Left cardiac atrium (tissue), 4 donors: ENCODE data around the gene BMAL1. TPM values are rescaled to one million over a fixed set of nuclear protein-coding genes. Genes with fewer than 3 reads are reported as not detected.

ENCODE experiments used
- ATAC-seq, 2 donors: fragments of 200-7000 bp; cut with Tn5 transposase; one replicate each; pipeline ENCODE4 v1.9.1; 2020; ENCODE audit warnings: mild to moderate bottlenecking in 2 of 2, moderate library complexity in 2 of 2
- DNase-seq: peaks from one replicate; pipeline ENCODE4 v3.0.0-alpha.2; 2020
- intact Hi-C, 2 donors: fragments of 100-400 bp; cut with DNase I; formaldehyde crosslinking; loops; one replicate each; pipeline versions ENCODE4 v1.14.1 to v1.15.1; 2022 to 2023
- total RNA-seq, 2 donors: library from RNA; stranded (reverse); fragmentation: NEBNext Ultra II Directional; extraction: Animal tissue kit (Norgen Biotek cat#: 25700); gene quantifications; one replicate each; pipeline ENCODE4 v1.2.1, GENCODE V29; 2021
- donor health status: DM: no; HTN: yes; CAD: no.
- donor health status: DM: no; HTN: yes; CAD: no; lungs with severe emphysema.
- donor health status: DM: yes; HTN: yes; CAD: no.
- donor health status: Dilated cardiomyopathy.

Gene BMAL1
- total RNA-seq, 2 donors from 2014 or later = 7.8 to 17.0 TPM

DNA sequence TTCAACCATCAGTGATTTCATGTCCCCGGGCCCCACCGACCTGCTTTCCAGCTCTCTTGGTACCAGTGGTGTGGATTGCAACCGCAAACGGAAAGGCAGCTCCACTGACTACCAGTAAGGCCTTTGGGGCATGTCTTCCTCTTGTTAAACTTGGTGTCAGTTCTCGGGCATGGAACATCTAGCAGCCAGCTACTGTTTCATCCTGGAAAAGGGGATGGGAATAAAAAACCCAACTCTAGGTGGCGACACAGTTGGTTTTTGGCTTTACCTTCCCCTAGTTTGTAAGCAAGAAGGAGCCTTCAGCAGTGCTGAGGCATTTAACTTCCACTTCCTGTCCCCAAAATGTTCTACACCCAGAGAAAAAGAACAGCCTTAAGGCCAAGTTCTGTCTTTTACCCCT, 76.7 kb downstream of the BMAL1 start:
- DNase-seq (no peak), ATAC-seq (no peak)
- intact Hi-C loops = no loop called here

DNA sequence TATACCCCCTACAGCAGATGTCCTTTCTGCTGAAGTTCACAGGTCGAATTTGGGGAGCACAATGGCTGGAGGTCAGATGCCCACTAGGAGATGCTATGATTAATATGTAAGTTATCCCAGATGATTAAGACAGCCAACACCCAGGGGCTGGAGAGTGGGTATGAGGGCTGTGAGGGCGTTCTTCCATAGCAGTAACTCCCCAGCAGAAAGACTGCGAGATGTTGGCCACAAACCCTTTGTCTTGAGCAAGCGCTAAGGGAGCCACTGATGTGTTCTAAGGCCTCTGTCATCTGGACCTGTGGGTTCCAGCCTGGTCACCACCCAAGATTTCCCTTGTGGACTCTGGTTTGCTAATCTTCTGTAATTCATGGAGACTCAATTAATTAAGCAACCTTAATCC, 77.6 kb downstream of the BMAL1 start:
- ATAC-seq (no peak), DNase-seq (no peak)
- intact Hi-C loops = no loop called here

DNA sequence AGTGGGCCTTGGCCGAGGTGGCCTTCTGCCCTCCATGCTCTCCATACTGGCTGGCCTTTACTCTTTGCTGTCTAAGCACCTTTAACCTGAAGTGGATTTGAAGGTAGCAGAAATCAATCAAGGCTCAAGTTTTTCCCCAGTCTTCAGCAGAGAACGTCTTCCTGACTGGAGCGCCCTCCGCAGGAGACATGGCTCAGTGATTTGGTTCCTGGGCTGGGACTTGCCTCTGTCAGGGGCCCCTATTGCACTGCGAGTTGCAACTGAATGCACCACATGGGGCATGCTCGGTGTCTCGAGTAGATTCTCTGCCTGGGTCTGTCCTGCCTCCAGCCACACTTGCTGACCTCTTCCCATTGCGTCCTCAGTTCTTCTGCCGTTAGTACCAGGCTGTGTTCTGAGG, 79.6 kb downstream of the BMAL1 start:
- intact Hi-C loops = no loop called here
- ATAC-seq (no peak), DNase-seq (no peak)

DNA sequence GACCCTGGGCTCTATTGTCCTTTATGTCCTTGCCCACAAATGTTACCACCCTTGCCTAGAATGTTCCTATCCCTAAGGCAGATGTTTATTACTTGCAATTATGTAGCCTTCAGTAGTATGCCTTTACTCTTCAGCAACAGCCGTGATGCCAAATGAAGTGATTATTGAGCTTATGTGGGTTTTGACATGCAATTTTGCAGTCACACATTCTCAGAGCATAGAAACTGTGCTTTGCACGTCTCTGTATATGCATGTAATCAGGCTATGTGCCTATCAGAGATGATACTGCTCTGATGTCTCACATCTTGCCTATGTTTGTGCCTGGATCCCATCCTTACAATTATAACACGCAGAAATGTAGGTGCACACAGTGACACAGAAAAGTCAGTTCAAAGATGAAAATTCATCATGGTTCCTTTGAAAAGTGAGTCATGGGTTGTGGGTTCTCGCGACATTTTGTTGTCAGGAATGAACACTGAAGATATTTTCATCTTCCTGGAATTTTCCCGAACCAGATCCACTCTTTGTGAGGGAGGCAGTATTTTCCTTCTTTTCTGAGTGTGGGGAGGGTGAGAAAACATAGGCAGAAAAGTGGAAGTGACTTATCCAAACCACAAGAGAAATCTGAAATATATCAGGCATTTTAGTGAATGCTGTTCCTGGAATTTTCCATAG, 81.1 kb downstream of the BMAL1 start:
- DNase-seq = no peak
- no peak for ATAC-seq
- intact Hi-C loops = no loop called here

DNA sequence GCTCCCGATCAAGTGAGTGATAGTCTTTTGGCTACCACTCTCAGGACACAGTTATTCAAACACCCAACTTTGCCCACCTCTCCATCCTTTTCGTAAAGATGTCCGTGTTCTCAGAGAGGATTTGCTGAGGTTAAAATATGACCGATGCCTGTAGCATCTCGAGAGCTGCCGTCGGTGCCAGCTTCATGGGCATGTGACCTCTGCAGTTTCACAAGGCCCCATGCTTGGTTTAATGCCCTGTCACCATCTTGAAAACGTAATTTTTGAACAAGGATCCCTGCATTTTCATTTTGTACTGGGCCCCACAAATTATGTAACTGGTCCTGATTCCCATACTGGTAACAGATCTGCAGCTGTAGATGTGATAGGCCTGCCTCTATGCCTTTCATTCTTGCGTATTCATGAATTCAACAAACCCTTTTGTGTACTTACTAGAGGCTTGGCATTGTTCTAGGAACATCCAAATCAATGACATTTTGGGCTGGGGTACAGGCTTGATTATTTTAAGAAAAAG, 85.1 kb downstream of the BMAL1 start:
- no peak for ATAC-seq
- DNase-seq = no peak
- intact Hi-C loops = no loop called here

DNA sequence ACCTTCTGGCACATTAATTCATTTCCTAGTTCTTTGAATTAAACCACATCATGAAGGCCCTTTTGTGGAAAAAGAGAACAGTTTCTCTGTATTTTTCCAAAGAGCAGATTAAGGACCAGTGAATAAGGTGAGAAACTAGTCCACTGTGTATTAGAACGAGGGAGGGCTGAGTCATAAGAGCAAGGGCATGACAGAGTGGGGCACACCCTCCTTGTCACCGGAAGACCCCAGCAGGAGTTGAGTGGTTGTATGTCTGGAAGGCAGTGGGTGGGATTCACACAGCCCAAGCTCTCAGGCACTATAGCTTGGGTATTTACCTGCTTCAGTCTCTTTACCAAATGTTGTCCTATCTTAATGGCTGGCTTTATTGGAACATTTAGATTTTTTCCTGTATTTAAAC, 86.8 kb downstream of the BMAL1 start:
- ATAC-seq = no peak

DNA sequence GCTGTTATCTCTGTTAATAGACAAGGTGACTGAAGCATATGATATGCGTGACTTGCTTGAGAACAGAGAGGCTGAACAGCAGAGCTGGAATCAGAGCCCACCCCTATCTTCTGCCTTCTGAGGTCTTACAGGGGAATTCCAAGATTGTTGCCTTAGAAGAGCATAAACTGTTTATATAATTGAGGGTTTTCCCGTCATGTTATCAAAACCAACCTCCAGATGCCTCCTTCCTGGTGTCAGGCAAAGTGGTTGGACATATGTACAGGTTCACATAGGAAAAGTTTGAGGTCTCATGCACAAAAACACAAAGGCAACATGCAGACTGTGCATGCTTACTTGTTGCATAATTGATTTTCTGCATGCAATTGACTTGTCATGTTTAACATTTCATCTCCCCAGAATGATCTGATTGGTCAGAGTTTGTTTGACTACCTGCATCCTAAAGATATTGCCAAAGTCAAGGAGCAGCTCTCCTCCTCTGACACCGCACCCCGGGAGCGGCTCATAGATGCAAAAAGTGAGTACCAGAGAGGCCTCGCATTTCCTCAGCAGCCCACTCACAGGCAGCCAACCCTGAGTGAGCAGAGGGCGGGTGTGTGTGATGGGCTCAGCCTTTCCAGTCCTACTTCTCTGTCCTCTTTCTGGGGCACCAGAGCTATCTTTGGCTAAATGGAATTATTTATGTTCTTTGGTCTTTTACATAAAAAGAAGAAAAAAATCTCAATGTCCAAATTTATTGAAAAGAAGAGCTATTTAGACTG, 88.9 kb downstream of the BMAL1 start:
- no peak for ATAC-seq
- no peak for DNase-seq
- intact Hi-C loops = no loop called here

More for the DNA sequence above, 86.8 kb downstream of the BMAL1 start:
- no peak for DNase-seq
- intact Hi-C loops = no loop called here

DNA sequence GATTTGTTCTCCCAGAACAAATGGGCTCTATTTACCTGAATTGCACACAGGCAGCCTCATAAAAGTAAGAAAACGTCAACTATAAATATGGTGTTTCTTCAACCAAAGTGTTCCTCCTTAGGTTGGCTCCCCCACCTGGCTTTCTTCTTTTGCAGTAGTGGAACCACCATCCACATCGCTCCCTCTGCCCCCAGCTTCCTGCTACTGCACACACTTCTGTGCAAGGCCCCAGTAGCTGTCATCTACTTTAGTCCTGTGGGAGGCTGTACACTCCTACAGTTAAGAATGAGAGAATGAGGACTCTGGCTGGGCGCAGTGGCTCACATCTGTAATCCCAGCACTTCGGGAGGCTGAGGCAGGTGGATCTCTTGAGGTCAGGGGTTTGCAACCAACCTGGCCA, 89.5 kb downstream of the BMAL1 start:
- ATAC-seq (no peak), DNase-seq (no peak)
- intact Hi-C loops = no loop called here

DNA sequence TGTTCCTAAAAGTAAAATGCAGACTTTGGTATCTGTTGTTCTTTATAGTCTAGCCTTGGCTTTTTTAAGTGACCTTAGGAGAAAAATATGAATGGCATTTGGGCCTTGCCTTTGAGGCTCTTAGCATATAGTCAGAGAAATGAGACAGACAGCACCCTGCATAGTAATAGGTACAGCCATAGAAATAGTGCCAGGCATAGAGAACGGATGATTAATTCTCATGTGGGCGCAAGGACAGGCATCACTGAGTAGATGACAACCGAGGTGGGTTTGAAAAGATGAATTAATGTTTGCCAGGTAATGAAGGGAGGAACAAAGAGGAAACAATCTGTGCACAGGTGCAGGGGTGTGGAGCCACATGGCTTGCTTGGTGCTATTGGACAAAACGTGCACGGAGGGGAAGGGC, 90.5 kb downstream of the BMAL1 start:
- ATAC-seq (no peak), DNase-seq (no peak)
- intact Hi-C loops = no loop called here

DNA sequence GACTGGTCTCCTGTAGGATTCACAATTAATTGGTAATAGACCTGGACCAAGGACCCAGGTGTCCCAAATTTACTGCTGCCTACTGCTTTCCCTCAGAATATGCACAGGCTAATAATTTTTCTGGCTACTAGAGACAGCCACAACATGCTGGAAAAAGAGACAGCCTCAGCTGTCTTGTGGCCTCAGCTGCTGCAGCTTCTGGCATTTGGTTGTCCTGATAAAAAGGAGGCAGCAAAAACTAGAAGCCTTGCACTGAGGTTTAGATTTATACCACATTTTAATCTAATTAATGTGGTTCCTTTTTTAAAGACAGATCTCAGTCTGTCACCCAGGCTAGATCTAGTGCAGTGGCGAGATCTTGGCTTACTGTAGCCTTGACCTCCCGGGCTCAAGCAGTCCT, 95.6 kb downstream of the BMAL1 start:
- ATAC-seq (no peak), DNase-seq (no peak)
- intact Hi-C loops = no loop called here

DNA sequence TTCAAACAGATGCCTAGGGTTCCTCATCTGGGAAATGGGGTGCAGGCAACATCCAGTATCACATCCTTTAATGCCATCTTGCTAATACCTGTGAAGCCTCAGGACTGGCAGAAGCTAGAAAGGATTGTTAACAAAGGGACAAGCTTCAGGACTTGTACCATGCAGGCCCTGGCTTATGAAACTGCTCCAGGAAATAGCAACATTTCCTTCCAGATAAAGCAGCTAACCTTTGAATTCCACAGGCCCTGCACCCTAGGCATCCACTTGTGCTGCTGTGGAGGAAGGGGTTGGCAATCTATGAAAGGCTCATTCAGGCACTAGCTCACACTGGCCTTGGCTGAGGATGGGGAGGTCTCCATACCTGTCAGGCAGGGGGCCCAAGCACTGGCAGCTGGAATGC, 98.2 kb downstream of the BMAL1 start:
- DNase-seq = no peak
- ATAC-seq = no peak
- intact Hi-C loops = no loop called here

DNA sequence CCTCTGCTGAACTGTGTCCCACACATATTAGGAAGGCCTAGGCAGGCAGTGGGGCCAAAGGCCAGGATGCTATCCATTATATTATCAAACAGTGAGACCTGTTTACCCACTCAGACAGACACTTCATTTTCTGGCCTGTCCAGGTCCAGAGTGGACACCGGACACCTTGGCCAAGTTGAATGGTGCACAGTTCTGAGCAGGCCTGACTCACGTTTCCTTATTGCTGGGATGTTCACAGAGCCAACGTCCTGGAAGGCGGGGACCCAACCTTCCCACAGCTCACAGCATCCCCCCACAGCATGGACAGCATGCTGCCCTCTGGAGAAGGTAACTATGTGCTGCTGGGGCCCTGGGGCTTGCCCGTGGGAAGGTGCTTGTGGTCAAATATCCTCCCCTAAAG, 98.8 kb downstream of the BMAL1 start:
- no peak for ATAC-seq
- intact Hi-C loops = no loop called here
- no peak for DNase-seq

DNA sequence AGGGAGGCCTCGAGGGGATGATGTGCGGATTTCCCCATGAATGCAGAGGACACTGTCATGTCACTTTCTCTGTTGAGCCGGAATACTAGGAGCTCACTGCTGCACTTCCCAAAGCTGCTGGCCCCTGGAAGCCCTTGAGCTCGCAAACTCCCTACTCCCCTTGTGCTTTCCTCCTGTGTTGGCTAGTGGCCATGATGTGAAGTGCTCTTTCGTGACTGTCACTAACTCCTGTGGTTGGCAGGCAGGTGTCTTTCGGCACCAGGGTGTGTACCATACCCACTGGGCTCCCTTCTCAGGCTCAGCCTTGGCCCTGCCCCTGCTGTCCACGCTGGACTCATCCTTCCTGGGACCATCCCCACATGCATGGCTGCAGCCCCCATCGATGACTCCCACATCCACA, 99.2 kb downstream of the BMAL1 start:
- peak in 1 of 2 donors; percentile 21 for ATAC-seq
- DNase-seq = no peak
- intact Hi-C loops = no loop called here

DNA sequence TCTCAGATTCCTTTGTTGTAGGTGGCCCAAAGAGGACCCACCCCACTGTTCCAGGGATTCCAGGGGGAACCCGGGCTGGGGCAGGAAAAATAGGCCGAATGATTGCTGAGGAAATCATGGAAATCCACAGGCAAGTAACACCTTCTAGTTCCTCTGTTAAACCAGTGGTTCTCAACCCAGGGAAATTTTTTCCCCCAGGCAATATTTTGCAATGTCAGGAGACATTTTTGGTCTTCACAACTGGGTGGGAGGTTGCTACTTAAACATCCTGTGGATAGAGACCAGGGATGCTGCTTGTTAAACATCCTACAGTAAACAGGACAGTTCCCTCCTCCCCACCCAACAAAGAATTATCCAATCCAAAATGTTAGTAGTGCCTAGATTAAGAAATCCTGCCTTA, 100.7 kb downstream of the BMAL1 start:
- no peak for ATAC-seq
- intact Hi-C loops = no loop called here
- DNase-seq = no peak

DNA sequence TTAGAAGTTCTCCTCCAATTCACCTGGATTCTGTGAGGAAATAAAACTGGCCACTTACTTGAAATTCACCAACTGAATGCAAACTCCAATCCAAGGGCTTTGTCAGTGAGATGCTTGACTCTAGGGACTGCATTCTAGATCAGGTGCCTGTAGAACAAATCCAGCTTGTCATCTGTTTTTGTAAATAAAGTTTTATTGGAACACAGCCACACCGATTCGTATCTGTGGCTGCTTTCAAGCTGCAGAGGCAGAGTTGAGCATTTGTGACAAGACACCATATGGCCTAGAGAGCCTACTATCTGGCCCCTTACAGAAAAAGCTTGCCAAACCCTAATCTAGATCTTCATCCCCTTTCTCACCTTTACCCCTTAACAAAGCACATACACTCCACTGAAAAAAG, 103.1 kb downstream of the BMAL1 start:
- intact Hi-C loops = no loop called here
- no peak for ATAC-seq
- no peak for DNase-seq

DNA sequence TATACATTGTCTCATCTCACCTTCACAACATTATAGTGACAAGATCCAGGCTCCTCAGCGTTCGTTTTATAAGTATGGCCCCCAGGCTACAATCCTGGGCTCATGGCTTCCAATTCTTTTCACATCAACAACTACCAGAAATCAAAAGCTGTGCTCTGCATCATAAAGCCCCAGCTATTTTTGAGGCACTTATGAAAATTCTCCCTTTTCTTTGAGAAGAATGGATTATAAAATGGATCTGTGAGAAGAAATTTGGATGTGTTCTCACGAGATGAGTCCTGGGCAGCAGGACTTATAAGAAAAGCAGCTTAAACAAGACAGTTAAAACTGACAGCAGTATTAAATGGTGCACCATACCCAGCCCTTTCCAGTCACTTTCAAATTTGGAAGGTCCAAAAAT, 105.2 kb downstream of the BMAL1 start:
- intact Hi-C loops = no loop called here
- no peak for ATAC-seq
- no peak for DNase-seq

DNA sequence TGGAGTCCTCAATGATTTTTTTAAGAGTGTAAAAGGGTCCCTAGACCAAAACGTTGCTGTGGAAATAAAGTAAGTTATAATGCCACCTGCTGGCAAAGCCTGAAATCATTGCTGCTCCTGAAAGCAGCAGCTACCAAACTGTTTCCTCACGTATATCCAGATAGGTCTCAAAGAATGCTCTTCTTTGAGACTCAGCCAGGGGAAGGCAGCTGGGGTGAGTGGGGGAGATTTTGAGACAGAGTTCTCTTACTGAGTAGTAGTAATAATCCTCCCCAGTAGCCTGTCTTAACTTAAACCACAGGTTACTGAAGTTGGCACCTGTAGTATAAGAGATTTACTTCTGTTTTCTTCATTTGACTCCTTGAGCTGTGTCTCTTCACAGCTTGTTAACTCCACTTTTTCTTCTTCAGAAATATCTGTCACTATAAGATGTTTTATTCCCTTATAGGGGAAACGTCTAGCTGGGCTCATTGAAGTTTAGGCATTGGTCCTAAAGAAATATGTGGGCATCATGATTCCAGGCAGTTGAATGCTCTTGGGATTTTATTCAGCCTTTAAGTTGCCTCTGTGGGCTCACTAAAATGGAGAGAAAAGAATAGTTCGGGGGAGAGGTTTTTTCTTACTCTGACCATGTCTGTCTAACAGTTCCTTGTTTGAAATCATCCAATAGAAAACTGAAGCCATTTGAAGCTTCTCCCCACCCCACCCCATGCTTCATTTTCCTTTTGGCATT, 107.5 kb downstream of the BMAL1 start:
- intact Hi-C loops = no loop called here
- DNase-seq = no peak
- peak in 1 of 2 donors; percentile 30 for ATAC-seq

DNA sequence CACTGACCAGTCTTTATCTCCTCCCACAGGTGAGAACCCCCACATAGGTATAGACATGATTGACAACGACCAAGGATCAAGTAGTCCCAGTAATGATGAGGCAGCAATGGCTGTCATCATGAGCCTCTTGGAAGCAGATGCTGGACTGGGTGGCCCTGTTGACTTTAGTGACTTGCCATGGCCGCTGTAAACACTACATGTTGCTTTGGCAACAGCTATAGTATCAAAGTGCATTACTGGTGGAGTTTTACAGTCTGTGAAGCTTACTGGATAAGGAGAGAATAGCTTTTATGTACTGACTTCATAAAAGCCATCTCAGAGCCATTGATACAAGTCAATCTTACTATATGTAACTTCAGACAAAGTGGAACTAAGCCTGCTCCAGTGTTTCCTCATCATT, 109.0 kb downstream of the BMAL1 start:
- DNase-seq (no peak), ATAC-seq (no peak)
- intact Hi-C loops = no loop called here

DNA sequence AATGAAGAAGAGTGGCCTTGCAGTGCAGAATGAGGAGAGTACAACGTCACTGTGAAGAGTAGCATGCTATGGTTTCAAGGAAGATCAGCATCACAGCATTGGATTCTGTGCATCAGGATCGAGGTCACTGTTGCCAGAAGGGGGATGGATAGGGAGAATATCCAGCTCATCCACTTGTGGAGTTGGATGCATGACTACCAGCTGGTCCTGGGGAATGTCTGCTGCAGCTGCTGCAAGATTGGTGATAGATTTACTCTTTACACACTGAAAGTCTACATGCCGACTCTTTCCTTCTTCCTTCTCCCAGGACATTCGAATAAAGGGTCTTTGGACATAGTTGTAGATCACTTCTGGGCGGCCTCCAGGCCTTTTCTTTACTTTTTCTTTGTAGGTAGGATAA, 111.2 kb downstream of the BMAL1 start:
- ATAC-seq (no peak), DNase-seq (no peak)
- intact Hi-C loops = no loop called here

DNA sequence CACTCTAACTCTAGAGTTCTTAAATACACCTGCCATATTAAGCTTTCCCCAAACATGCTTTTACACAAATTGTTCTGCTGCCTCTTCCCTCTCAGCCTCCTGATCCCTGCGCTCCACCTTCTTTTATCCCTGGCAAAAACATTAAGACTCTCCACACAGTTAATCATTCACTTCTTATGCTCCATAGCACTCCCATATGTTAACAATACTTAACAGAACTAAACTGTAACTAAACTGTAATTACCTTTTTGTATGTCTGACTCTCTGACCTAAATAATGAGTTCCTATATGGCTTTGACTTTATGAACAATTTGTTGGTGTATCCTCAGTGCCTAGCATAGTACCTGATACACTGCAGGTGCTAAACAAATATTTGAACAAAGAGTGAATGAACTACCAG, 113.6 kb downstream of the BMAL1 start:
- ATAC-seq (no peak), DNase-seq (no peak)
- intact Hi-C loops = no loop called here
